Esophagus muscularis mucosa (tissue), 4 donors: ENCODE measurements around the gene KCNN4. TPM values are rescaled to one million over a fixed set of nuclear protein-coding genes. Genes with fewer than 3 reads are reported as not detected.

ENCODE experiments used
- DNase-seq: peaks from one replicate; pipeline ENCODE4 v3.0.0-alpha.2; 2017; ENCODE audit errors: extremely low spot score
- H3K27ac ChIP-seq, 4 donors: fragments of 200-600 bp; sonication (generic); replicated peaks in 1 of 4; 1 replicate in 3 of 4; 2 replicates in 1 of 4; pipeline ENCODE4 v1.5.1; 2016 to 2019; ENCODE audit warnings: mild to moderate bottlenecking in 1 of 4
- H3K27me3 ChIP-seq, 4 donors: fragments of 200-600 bp; sonication (generic); one replicate each; pipeline versions ENCODE4 v1.5.1 to v1.6.0; 2016 to 2019
- H3K36me3 ChIP-seq, 4 donors: fragments of 200-600 bp; sonication (generic); one replicate each; pipeline ENCODE4 v1.5.1; 2016 to 2019
- H3K4me1 ChIP-seq, 4 donors: fragments of 200-600 bp; sonication (generic); one replicate each; pipeline ENCODE4 v1.5.1; 2016 to 2019
- H3K4me3 ChIP-seq, 4 donors: fragments of 200-600 bp; sonication (generic); 1 replicate in 2 of 4; 2 replicates in 2 of 4; pipeline ENCODE4 v1.5.1; 2016 to 2019; ENCODE audit warnings: mild to moderate bottlenecking in 4 of 4, moderate library complexity in 1 of 4
- H3K9me3 ChIP-seq, 4 donors: fragments of 200-600 bp; sonication (generic); 1 replicate in 3 of 4; 2 replicates in 1 of 4; pipeline ENCODE4 v1.5.1; 2016 to 2019
- EP300 ChIP-seq: sonication (generic); formaldehyde crosslinking; IDR thresholded peaks from one replicate; pipeline ENCODE4 v1.6.1; 2017; ENCODE audit warnings: antibody characterized with exemption
- POLR2A ChIP-seq: fragments of 450-650 bp; IDR thresholded peaks from one replicate; pipeline ENCODE4 v1.6.1; 2017; ENCODE audit warnings: antibody characterized with exemption, moderate library complexity, mild to moderate bottlenecking, low read depth
- POLR2AphosphoS5 ChIP-seq, 2 donors: sonication (generic); formaldehyde crosslinking; IDR thresholded peaks; one replicate each; pipeline ENCODE4 v1.6.1; 2017; ENCODE audit warnings: antibody characterized with exemption in 2 of 2
- WGBS: methylation state at CpG from one replicate; pipeline ENCODE4 v1.1.5; 2018; 5-methylcytosine and 5-hydroxymethylcytosine counted together
- intact Hi-C: fragments of 100-400 bp; cut with DNase I; formaldehyde crosslinking; loops from one replicate; pipeline ENCODE4 v1.15.1; 2023
- total RNA-seq, 4 donors: library from RNA; depleted of rRNA; stranded (reverse); fragments of >200 nt; gene quantifications; one replicate each; pipeline versions ENCODE4 v1.1.0 to v1.2.1, GENCODE V29; 2016
- TF ChIP-seq, protein P1 (sequence below), 3 experiments: fragments of 200-600 bp in 2 of 3; fragments of 450-650 bp in 1 of 3; sonication (generic) in 2 of 3; IDR thresholded peaks; one replicate each; pipeline ENCODE4 v1.5.1; 2017 to 2019; ENCODE audit warnings: antibody characterized with exemption in 3 of 3, mild to moderate bottlenecking in 2 of 3, moderate library complexity in 1 of 3

Gene KCNN4
- total RNA-seq, 4 donors from 2014 or later, result 1.7 to 6.7 (median 1.9) TPM

DNA sequence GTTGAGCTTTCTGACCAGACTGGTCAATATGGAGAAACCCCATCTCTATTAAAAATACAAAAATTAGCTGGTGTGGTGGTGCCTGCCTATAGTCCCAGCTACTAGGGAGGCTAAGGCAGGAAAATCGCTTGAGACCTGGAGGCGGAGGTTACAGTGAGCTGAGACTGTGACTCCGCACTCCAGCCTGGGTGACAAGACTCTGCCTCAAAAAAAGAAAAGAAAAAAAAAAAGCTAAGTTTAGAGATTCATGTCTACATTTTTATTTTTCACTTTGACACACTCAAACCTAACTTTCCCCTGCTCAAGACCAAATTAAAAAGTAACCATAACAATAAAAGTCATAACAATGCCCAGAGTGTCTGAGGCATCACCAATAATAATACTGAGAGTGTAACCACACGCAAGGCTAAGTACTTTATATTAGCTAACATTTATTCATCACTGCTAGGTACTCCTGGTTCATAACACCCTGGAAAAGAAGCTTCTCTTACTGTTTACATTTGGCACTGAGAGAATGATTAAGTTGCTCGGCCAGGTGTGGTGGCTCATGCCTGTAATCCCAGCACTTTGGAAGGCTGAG lies 59.2 kb downstream of the KCNN4 start:
- Histone ChIP-seq H3K27me3 (peaks cover 0 to 33% (median 2%) of the 10 kb centered on the region in 4 donors), H3K36me3 (no peaks in the 10 kb centered on the region), H3K4me3 (no peak overlapping the region), H3K27ac (no peak overlapping the region), H3K9me3 (no peaks in the 10 kb centered on the region), H3K4me1 (peaks cover 0 to 6% (median 2%) of the 10 kb centered on the region in 4 donors)
- 74% methylated on average over 5 of the region's 5 CpGs for WGBS
- no peak for DNase-seq
- TF ChIP-seq, protein P1, sequence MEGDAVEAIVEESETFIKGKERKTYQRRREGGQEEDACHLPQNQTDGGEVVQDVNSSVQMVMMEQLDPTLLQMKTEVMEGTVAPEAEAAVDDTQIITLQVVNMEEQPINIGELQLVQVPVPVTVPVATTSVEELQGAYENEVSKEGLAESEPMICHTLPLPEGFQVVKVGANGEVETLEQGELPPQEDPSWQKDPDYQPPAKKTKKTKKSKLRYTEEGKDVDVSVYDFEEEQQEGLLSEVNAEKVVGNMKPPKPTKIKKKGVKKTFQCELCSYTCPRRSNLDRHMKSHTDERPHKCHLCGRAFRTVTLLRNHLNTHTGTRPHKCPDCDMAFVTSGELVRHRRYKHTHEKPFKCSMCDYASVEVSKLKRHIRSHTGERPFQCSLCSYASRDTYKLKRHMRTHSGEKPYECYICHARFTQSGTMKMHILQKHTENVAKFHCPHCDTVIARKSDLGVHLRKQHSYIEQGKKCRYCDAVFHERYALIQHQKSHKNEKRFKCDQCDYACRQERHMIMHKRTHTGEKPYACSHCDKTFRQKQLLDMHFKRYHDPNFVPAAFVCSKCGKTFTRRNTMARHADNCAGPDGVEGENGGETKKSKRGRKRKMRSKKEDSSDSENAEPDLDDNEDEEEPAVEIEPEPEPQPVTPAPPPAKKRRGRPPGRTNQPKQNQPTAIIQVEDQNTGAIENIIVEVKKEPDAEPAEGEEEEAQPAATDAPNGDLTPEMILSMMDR (IDR thresholded peaks at IDR 0.05), result no peak
- no peak for TF ChIP-seq POLR2AphosphoS5 (IDR thresholded peaks at IDR 0.05)
- no peak for TF ChIP-seq POLR2A
- no peak for TF ChIP-seq EP300
- intact Hi-C loops, result no loop called here

DNA sequence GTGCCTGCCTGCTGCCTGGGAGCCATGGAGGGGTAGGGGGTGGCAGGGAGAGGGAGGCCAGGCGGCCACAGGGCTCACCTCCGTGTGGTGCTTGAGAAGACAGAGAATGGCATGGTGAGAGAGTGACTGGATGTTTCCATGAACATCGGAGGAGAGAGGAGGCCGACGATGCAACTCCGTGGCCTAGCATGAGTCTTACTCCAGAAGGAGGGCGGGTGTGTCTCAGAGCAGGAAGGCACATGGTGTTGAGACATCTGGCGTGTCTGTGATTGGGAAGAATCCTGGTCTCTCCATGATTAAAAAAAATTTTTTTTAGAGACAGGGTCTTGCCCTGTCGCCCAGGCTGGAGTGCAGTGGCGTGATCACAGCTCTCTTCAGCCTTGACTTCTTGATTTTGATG lies 59.8 kb downstream of the KCNN4 start:
- Histone ChIP-seq H3K4me3 (no peak overlapping the region), H3K36me3 (no peaks in the 10 kb centered on the region), H3K9me3 (no peaks in the 10 kb centered on the region), H3K4me1 (peaks cover 0 to 6% (median 2%) of the 10 kb centered on the region in 4 donors), H3K27ac (no peak overlapping the region), H3K27me3 (peaks cover 0 to 40% (median 2%) of the 10 kb centered on the region in 4 donors)
- intact Hi-C loops, result no loop called here
- WGBS, result 81% methylated on average over 10 of the region's 10 CpGs
- TF ChIP-seq EP300 (no peak), POLR2A (no peak)
- TF ChIP-seq, protein P1 (IDR thresholded peaks at IDR 0.05), result no peak
- DNase-seq, result no peak

DNA sequence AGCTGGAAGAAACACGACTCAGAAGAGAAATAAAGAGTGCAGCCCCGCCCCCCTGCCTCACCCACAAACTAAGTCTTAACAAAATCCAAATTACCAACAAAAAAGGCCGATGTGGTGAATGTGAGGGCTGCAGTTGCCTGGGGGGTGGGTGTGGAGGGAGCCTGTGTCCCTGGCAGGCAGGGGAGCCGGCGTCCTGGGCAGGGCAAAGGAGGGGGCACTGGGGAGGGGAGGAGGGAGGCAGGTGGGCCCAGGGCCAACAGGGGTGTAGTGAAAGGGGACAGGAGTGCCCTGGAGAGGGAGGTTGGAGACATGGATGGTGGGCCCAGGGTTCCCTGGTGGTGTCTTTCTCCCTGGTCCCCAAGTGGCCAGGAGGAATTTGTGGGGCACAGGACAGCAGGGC lies 60.9 kb downstream of the KCNN4 start:
- Histone ChIP-seq H3K27me3 (peaks cover 0 to 40% (median 2%) of the 10 kb centered on the region in 4 donors), H3K9me3 (no peaks in the 10 kb centered on the region), H3K4me1 (peaks cover 0 to under 1% (median 0%) of the 10 kb centered on the region in 4 donors), H3K36me3 (no peaks in the 10 kb centered on the region), H3K27ac (no peak overlapping the region), H3K4me3 (no peak overlapping the region)
- TF ChIP-seq EP300 (no peak), POLR2A (no peak), POLR2AphosphoS5 (IDR thresholded peaks at IDR 0.05) (no peak)
- TF ChIP-seq, protein P1 (IDR thresholded peaks at IDR 0.05), result no peak
- 71% methylated on average over 5 of the region's 5 CpGs for WGBS
- intact Hi-C loops, result no loop called here
- DNase-seq, result no peak

GRCh38 chr19:43719378-43719868 lies 61.4 kb downstream of the KCNN4 start:
- intact Hi-C loops, result no loop called here
- Histone ChIP-seq H3K4me3 (no peak overlapping the region), H3K4me1 (no peaks in the 10 kb centered on the region), H3K27ac (no peak overlapping the region), H3K27me3 (peaks cover 0 to 40% (median 2%) of the 10 kb centered on the region in 4 donors), H3K36me3 (no peaks in the 10 kb centered on the region), H3K9me3 (no peaks in the 10 kb centered on the region)
- WGBS, result 96% methylated on average over 25 of the region's 37 CpGs
- TF ChIP-seq, protein P1 (IDR thresholded peaks at IDR 0.05), result no peak
- TF ChIP-seq EP300 (no peak), POLR2AphosphoS5 (IDR thresholded peaks at IDR 0.05) (no peak), POLR2A (no peak)
- DNase-seq, result no peak
